Activated naive CD4-positive, alpha-beta T cell treated with anti-CD3 and anti-CD28 coated beads, Interleukin-2, amount 10 ng/mL, durations not matched to agents 7 days and 5 days (primary cell): ENCODE data around the gene KRT6A.
"Not testable (repeated sequence)": the region's sequence is repeated elsewhere in the genome, so short reads cannot be mapped to it uniquely, and the experiment has no call there.

Source experiments
- CTCF ChIA-PET: fragments of 350-600 bp; sonication (Branson Sonifier 250); formaldehyde crosslinking; loops from one replicate; lab custom pipeline; 2021; ENCODE audit warnings: antibody characterized with exemption; lab: Charles Lee
- DNase-seq: peaks from one replicate; pipeline ENCODE4 v3.0.0-alpha.2; 2020
- H3K27ac Mint-ChIP-seq: one replicate; pipeline ENCODE4 v1.8.0; 2021; ENCODE audit warnings: mild to moderate bottlenecking, moderate library complexity, mixed read lengths
- H3K27me3 Mint-ChIP-seq: one replicate; pipeline ENCODE4 v1.8.0; 2021; ENCODE audit warnings: mild to moderate bottlenecking, mixed read lengths
- H3K36me3 Mint-ChIP-seq: one replicate; pipeline ENCODE4 v1.8.0; 2021; ENCODE audit warnings: mixed read lengths
- H3K4me1 Mint-ChIP-seq: one replicate; pipeline ENCODE4 v1.8.0; 2021; ENCODE audit warnings: mixed read lengths
- H3K4me3 Mint-ChIP-seq: one replicate; pipeline ENCODE4 v1.8.0; 2021; ENCODE audit warnings: mild to moderate bottlenecking, moderate library complexity, mixed read lengths
- H3K9me3 Mint-ChIP-seq: one replicate; pipeline ENCODE4 v1.8.0; 2021; ENCODE audit warnings: mixed read lengths

KRT6A gene

DNA sequence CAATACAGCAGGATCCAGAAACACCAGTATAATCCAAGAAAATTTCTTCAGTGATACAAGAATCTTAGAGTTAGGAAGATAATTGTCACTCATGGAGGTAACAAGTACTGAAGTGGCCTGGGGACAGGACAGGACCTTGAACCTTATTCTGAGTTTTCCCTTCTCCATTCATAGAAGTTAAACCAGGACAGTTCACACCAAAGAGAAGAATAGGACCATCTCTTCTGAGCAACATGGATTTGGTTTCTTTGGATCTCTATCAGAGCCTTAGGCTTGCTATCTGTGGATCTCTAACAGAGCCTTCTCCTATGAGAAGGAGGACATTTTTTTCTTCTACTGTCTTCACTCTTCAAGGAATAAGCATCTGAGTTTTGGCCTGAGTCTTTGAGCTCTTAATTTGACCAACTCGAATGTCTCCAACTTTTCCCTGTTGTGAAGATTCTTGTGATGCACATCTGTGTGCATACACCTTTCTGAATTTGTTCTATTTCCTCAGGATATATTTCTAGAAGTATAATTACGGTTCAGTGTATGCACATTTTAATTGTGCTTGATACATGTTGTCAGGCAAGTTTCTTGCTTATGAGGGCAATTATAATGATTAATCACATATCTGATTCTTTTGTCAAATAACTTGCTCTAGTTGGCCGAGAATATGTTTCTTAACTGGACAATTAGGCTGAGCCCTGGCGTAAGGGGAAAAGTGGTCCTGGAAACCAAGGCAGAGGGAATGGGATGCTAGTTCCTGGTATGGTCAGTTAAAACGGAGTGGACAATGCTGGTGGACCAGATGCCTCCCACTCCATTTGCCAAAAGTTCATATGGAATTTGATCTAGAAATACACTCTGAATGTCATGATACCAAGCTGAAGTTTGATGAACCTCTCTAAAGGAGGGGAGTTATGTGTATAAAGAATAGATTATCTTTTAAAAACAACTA, 6.6 kb downstream of the KRT6A start:
- DNase-seq = no peak
- H3K4me3 Mint-ChIP-seq = no peak overlapping the region
- H3K27ac Mint-ChIP-seq = no peak overlapping the region
- peaks cover 4% of the 10 kb centered on the region for H3K9me3 Mint-ChIP-seq
- CTCF ChIA-PET = no interaction called here
- peaks cover 51% of the 10 kb centered on the region for H3K27me3 Mint-ChIP-seq
- no peaks in the 10 kb centered on the region for H3K4me1 Mint-ChIP-seq
- no peaks in the 10 kb centered on the region for H3K36me3 Mint-ChIP-seq

DNA sequence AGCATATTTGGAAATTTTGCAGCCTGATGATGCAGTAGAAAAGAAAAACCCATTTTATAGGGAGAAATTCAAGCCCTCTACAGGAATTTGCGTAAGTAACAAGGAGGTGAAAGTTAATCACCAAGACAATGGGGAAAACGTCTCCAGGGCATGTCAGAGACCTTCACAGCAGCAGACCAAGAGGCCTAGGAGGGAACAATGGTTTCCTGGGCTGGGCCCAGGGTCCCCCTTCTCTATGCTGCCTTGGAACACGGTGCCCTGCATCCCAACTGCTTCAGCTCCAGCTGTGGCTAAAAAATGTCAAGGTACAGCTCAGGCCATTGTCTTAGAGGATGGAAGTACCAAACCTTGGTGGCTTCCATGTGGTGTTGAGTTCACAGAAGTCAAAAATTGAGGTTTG, 13.0 kb downstream of the KRT6A start:
- no peak overlapping the region for H3K27ac Mint-ChIP-seq
- CTCF ChIA-PET = no interaction called here
- H3K4me1 Mint-ChIP-seq = no peaks in the 10 kb centered on the region
- H3K9me3 Mint-ChIP-seq = peaks cover 4% of the 10 kb centered on the region
- no peak overlapping the region for H3K4me3 Mint-ChIP-seq
- no peaks in the 10 kb centered on the region for H3K36me3 Mint-ChIP-seq
- H3K27me3 Mint-ChIP-seq = peaks cover 35% of the 10 kb centered on the region
- no peak for DNase-seq

DNA sequence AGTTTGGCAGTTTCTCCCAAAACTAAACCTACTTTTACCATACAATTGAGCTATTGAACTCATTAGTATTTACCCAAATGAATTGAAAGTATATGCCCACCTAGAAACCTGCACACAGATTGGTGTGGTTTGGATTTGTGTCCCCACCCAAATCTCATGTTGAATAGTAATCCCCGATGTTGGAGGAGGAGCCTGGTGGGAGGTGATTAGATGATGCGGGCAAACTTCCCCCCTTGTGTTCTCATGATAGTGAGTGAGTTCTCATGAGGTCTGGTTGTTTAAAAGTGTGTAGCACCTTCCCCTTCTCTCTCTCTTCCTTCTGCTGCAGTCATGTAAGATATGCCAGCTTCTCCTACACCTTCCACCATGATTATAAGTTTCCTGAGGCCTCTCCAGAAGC, 15.4 kb downstream of the KRT6A start:
- H3K27me3 Mint-ChIP-seq = peaks cover 25% of the 10 kb centered on the region
- H3K4me1 Mint-ChIP-seq = no peaks in the 10 kb centered on the region
- H3K9me3 Mint-ChIP-seq = no peaks in the 10 kb centered on the region
- no peak overlapping the region for H3K4me3 Mint-ChIP-seq
- no peaks in the 10 kb centered on the region for H3K36me3 Mint-ChIP-seq
- CTCF ChIA-PET = no interaction called here
- no peak for DNase-seq
- no peak overlapping the region for H3K27ac Mint-ChIP-seq

DNA sequence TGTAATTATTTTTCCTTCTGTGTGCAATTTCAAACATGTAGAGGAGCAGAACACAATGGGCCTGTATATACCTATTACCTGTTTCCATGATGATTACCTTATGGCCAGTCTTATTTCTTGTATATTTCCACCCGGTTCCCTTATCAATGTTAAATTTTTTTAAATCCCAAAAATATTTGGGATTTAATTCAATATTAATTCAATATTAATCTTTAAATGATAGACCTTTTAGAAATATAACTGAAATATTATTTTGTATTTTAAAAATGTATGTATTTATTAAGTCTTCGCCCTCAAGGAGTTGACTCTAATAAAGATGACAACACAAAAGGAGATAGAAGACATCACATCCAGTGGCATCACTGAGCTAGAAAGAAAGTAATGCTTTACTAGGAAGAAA, 18.8 kb downstream of the KRT6A start:
- H3K9me3 Mint-ChIP-seq = no peaks in the 10 kb centered on the region
- H3K4me1 Mint-ChIP-seq = no peaks in the 10 kb centered on the region
- CTCF ChIA-PET = no interaction called here
- H3K4me3 Mint-ChIP-seq = no peak overlapping the region
- H3K36me3 Mint-ChIP-seq = no peaks in the 10 kb centered on the region
- DNase-seq = no peak
- H3K27ac Mint-ChIP-seq = no peak overlapping the region
- H3K27me3 Mint-ChIP-seq = peaks cover 14% of the 10 kb centered on the region

DNA sequence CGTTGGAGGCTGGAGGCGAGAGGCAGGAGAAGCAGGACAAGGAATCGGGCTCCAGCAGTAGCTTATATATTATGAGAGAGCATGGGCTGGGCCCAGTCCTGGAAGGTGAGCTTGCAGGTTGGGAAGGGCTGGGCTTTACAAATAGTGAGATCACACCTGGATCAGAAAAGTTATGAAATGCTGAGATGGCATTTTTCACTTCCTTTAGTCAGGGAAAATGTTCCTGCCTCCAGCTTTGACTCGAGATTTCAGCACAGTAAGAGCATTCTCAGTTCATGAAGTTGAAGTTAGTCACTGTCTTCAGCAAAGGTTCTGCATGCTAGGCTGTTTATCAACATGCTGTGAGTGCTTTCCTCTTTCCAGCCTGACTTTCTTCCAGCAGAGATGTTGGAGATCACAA, 19.3 kb downstream of the KRT6A start, which contains the start of gene KRT6C:
KRT6C (minus strand) TSS at position 38 of the 400 bp plus-strand sequence. CDS start 68 bp downstream, outside the sequence.
- Mint-ChIP-seq H3K4me1 (no peaks in the 10 kb centered on the region), H3K4me3 (no peak within 1 kb of the TSS), H3K27ac (no peak within 1 kb of the TSS), H3K9me3 (no peaks in the 10 kb centered on the region), H3K27me3 (peaks cover 16% of the 10 kb centered on the region), H3K36me3 (no peaks in the 10 kb centered on the region)
- DNase-seq = no peak
- CTCF ChIA-PET = no interaction called here

DNA sequence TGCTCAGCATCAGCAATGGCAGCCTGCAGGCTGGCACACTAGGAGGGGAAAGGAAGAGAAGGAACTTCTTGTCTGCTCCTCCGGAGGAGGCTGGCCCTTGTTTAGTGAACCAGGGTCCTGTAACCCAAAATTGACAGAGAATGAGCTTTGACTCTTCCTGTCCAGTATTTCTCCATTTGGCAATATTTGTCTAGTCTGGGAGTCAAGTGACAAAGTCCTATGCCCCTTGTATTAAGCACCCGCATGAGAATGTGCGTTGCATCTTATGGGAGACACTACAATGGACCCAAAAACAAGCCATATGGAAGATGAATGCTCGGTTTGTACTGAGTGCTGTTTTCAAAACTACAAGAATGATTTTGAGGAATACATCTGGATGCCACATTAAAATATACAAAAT, 23.2 kb downstream of the KRT6A start:
- Mint-ChIP-seq H3K9me3 (no peaks in the 10 kb centered on the region), H3K27me3 (peaks cover 24% of the 10 kb centered on the region), H3K36me3 (no peaks in the 10 kb centered on the region), H3K4me3 (no peak overlapping the region), H3K27ac (no peak overlapping the region), H3K4me1 (no peaks in the 10 kb centered on the region)
- CTCF ChIA-PET = interaction anchor here (0.6 kb wide), 1 partner anchor 414 kb away, joined by 3 read pairs; no protein-coding TSS in a partner anchor
- DNase-seq = no peak

DNA sequence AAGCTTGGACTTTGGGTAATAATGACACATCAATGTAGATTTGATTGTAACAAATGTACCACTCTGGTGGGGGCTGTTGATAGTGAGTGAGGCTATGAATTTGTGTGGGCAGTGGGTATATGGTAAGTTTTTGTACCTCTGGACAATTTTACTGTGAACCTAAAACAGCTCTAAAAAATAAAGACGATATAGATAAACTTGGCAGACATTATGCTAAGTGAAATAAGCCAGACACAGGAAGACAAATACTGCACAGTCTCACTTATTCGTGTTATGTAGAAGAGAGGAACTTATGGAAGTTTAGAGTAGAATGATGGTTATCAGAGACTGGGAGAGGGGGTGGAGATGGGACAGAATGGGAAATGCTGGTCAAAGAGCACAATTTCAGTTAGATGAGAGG, 28.2 kb downstream of the KRT6A start:
- Mint-ChIP-seq H3K27ac (no peak overlapping the region), H3K4me1 (no peaks in the 10 kb centered on the region), H3K4me3 (no peak overlapping the region), H3K36me3 (no peaks in the 10 kb centered on the region), H3K27me3 (peaks cover 20% of the 10 kb centered on the region), H3K9me3 (no peaks in the 10 kb centered on the region)
- CTCF ChIA-PET = no interaction called here
- DNase-seq = no peak

DNA sequence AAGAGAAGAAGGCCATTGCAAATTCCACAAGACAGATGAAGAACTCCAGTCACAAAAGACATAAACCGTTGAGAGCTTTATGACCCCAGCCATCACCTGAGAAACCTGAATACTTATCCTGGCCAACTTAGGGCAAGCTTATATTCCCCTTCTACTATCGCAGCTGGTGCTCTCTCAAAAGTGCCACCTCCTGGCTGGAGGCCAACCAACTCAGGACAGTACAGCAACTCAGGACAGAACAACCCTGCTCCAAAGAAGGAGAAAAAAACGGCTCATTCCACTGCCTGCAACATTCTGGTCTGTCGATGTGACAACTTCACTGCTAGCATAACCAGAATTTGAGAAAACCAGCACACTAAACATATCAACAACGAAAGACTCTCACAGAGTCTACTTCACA, 31.4 kb downstream of the KRT6A start:
- Mint-ChIP-seq H3K36me3 (no peaks in the 10 kb centered on the region), H3K4me1 (no peaks in the 10 kb centered on the region), H3K9me3 (no peaks in the 10 kb centered on the region), H3K27me3 (peaks cover 13% of the 10 kb centered on the region), H3K27ac (no peak overlapping the region), H3K4me3 (no peak overlapping the region)
- no peak for DNase-seq
- CTCF ChIA-PET = interaction anchor here (0.6 kb wide), 1 partner anchor 1340 kb away, joined by 3 read pairs; no protein-coding TSS in a partner anchor

DNA sequence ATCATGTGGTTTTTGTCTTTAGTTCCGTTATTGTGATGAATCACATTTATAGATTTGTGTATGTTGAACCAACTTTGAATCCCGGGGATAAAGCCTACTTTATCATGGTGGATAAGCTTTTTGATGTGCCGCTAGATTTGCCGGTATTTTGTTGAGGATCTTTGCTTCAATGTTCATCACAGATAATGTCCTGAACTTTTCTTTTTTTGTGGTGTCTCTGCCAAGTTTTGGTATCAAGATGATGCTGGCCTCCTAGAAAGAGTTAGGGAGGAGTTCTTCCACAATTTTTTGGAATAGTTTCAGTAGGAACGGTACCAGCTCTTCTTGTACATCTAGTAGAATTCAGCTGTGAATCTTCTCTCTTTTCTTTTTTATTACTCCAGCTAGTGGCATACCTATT, 34.2 kb downstream of the KRT6A start:
- Mint-ChIP-seq H3K27ac (no peak overlapping the region), H3K36me3 (no peaks in the 10 kb centered on the region), H3K9me3 (no peaks in the 10 kb centered on the region), H3K27me3 (peaks cover 10% of the 10 kb centered on the region), H3K4me3 (no peak overlapping the region), H3K4me1 (no peaks in the 10 kb centered on the region)
- DNase-seq = no peak
- CTCF ChIA-PET = no interaction called here

DNA sequence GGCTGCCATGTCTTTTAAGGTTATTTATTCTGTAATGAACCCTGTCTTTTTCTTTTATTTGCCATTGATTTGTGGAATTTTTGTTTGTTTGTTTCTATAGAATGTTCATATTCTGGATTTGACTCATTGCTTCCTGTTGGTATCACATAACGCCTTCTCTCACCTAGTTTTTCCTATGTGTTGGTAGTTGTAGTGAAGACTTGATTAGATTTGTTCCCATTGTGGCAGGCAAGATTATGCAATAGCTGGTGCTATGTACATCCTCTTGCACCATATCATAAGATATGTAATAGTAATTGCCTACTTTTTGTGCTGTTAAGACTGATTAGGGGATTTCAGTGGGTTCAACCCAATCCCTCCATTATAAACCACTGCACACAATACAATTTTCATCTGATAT, 37.2 kb downstream of the KRT6A start:
- H3K4me1 Mint-ChIP-seq = no peaks in the 10 kb centered on the region
- CTCF ChIA-PET = no interaction called here
- no peak overlapping the region for H3K4me3 Mint-ChIP-seq
- H3K9me3 Mint-ChIP-seq = no peaks in the 10 kb centered on the region
- H3K36me3 Mint-ChIP-seq = no peaks in the 10 kb centered on the region
- DNase-seq = no peak
- no peak overlapping the region for H3K27ac Mint-ChIP-seq
- peaks cover 14% of the 10 kb centered on the region for H3K27me3 Mint-ChIP-seq

DNA sequence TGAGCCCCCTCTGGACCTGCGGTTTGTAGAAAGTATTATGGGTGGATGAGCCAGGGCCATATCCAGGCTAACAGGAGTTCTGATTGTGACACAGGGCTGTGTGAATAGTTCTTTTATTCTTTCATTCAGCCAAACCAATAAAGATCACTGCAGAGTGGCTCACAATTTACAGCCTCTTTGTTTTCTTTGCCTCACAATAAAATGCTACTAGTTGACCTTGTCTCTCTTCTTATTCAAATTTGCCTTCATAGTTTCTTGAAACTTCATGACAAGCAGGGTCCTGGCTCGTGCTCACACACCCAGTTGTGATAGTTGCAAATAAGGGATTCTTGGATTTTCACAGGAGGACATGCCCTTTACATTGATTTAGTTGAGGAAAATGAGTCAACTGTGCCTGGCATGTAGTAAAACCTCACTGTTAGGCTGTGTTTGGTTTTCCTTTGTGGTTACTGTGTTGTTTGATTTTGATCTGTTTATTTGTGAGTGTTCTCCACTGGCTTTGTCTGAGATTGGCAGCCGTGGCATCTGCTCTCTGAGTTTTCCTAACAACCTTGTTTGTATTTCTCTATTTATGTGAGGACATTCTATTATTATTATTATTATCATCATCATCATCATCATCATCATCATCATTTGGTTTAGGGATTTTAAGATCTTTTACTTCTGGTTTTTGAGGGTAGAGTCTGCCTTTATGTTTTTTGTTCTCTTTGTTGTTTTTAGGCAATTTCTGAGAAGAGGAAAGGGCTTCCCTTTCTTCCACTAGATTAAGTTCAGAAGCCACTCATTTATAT, 38.5 kb downstream of the KRT6A start:
- peaks cover 22% of the 10 kb centered on the region for H3K27me3 Mint-ChIP-seq
- no peaks in the 10 kb centered on the region for H3K9me3 Mint-ChIP-seq
- no peaks in the 10 kb centered on the region for H3K36me3 Mint-ChIP-seq
- no peaks in the 10 kb centered on the region for H3K4me1 Mint-ChIP-seq
- CTCF ChIA-PET = no interaction called here
- no peak overlapping the region for H3K27ac Mint-ChIP-seq
- no peak overlapping the region for H3K4me3 Mint-ChIP-seq
- no peak for DNase-seq

DNA sequence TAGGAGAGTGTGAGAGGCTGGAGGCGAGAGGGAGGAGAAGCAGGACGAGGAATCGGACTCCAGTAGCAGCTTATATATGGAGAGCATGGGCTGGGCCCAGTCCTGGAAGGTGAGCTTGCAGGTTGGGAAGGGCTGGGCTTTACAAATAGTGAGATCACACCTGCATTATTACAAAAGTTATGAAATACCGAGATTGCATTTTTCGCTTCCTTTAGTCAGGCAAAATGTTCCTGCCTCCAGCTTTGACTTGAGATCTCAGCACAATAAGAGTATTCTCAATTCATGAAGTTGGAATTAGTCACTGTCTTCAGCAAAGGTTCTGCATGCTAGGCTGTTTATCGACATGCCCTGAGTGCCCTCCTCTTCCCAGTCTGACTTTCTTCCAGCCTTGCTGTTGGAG, 41.0 kb downstream of the KRT6A start, which contains the start of gene KRT6B:
KRT6B (minus strand) TSS at position 46 of the 400 bp plus-strand sequence. CDS start 68 bp downstream, outside the sequence.
- no peaks in the 10 kb centered on the region for H3K36me3 Mint-ChIP-seq
- peaks cover 30% of the 10 kb centered on the region for H3K27me3 Mint-ChIP-seq
- no peaks in the 10 kb centered on the region for H3K4me1 Mint-ChIP-seq
- no peaks in the 10 kb centered on the region for H3K9me3 Mint-ChIP-seq
- DNase-seq = no peak
- H3K27ac Mint-ChIP-seq = no peak within 1 kb of the TSS
- CTCF ChIA-PET = no interaction called here
- no peak within 1 kb of the TSS for H3K4me3 Mint-ChIP-seq

DNA sequence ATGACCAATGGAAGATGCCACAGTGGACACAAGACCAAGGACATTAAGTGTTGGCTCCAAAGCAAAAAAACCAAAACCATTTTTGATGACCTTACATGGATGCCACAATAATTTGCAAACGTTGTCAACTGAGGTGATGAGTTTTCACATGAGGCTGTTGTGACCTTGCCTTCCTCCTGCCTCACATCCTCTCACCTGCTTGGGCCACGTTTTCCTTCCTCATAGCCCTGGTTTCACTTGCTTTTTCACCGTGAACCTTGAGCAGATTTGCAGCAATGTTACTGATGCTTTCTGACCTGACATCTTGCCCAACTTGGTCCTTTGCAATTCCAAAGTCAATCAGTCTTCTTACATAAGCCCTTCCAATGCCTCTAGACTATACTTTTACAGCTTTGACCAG, 44.8 kb downstream of the KRT6A start:
- no peaks in the 10 kb centered on the region for H3K4me1 Mint-ChIP-seq
- H3K9me3 Mint-ChIP-seq = no peaks in the 10 kb centered on the region
- H3K27ac Mint-ChIP-seq = no peak overlapping the region
- CTCF ChIA-PET = no interaction called here
- H3K4me3 Mint-ChIP-seq = no peak overlapping the region
- H3K27me3 Mint-ChIP-seq = peaks cover 61% of the 10 kb centered on the region
- H3K36me3 Mint-ChIP-seq = no peaks in the 10 kb centered on the region
- no peak for DNase-seq

DNA sequence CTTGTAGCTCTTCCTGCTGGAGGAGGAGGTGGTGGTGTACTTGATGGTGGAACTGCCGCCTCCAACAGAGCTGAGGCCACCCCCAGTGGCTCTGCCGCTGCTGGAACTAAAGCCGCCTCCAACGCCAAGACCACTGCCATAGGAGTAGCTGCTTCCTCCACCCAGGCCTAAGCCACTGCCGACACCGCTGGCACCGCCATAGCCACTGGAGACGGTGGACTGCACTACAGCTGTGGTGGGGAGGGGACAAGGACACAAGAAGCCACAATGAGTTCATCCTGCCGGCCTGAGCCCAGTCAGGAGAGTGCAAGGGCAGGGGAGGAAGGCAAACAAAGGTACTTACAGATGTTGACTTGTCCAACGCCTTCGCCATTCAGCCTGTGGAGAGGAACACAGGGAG, 45.9 kb downstream of the KRT6A start:
- H3K4me3 Mint-ChIP-seq, H3K9me3 Mint-ChIP-seq, CTCF ChIA-PET, H3K4me1 Mint-ChIP-seq, DNase-seq, H3K27ac Mint-ChIP-seq, H3K36me3 Mint-ChIP-seq: not testable (repeated sequence)
- H3K27me3 Mint-ChIP-seq = peaks cover 67% of the 10 kb centered on the region
